Measurements from ENCODE around the gene COL11A1.
A peak's percentile ranks its signal among the peaks of the same experiment; 100 is the strongest.
"Not testable (repeated sequence)": the region's sequence is repeated elsewhere in the genome, so short reads cannot be mapped to it uniquely, and the experiment has no call there.

Gene COL11A1

GRCh38 chr1:103108376-103109150 is at the start of gene COL11A1:
Gene COL11A1, minus strand, starts transcription at chr1:103108522. Its CDS starts 344 bp downstream, at chr1:103108178.
- DNase-seq = no peak

GRCh38 chr1:103156966-103157365 is 48.6 kb upstream of the COL11A1 start:
- no peak for DNase-seq

- no peak for DNase-seq
Measured at GRCh38 chr1:103146166-103146565, 37.8 kb upstream of the COL11A1 start.

GRCh38 chr1:103145449-103145848 is 37.1 kb upstream of the COL11A1 start:
- DNase-seq = no peak

GRCh38 chr1:103144681-103145080 is 36.4 kb upstream of the COL11A1 start:
- DNase-seq = no peak

DNA sequence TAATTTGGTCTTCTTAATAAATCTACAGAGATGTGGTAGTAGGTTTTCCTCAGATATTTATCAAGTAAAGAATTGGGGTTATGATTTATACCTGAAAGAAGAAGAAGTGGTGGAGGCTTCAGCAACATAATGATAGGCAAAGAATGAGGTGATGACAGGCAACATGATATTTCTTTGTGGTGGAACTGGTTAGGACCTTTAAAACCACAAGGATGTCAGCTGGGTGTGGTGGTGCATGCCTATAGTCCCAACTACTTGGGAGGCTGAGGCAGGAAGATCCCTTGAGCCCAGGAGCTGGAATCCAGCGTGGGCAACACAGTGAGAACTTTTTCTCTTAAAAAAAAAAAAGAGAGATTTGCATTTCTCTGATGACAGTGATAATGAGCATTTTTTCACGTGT is 34.1 kb upstream of the COL11A1 start:
- DNase-seq = no peak

GRCh38 chr1:103129796-103130195 is 21.5 kb upstream of the COL11A1 start:
- DNase-seq = no peak

DNA sequence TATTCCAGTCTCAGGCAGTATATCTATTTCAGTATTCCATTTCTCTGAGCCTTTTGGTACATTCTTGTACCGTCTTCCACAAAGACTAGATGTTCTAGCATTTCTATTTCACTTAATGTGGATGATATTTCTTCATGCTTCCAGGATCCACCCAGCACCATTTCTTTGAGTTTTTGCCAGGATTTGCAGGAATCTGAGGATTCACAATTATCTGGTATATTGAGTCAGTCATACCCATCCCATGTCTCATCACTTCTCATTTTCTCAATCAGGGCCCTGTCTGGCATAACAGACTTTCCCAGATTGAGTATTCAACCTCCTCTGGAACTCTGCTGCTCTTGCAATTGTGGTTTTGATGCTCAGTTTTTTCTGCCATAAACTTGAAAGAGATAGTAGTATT is 20.9 kb upstream of the COL11A1 start:
- DNase-seq = no peak

GRCh38 chr1:103128256-103128655 is 19.9 kb upstream of the COL11A1 start:
- not testable (repeated sequence) for DNase-seq

- no peak for DNase-seq
Measured at GRCh38 chr1:103125219-103125618, 16.9 kb upstream of the COL11A1 start.

- DNase-seq = no peak
Measured at GRCh38 chr1:103122983-103123720, 14.8 kb upstream of the COL11A1 start.

- no peak for DNase-seq
Measured at GRCh38 chr1:103120981-103121380, 12.7 kb upstream of the COL11A1 start.

DNA sequence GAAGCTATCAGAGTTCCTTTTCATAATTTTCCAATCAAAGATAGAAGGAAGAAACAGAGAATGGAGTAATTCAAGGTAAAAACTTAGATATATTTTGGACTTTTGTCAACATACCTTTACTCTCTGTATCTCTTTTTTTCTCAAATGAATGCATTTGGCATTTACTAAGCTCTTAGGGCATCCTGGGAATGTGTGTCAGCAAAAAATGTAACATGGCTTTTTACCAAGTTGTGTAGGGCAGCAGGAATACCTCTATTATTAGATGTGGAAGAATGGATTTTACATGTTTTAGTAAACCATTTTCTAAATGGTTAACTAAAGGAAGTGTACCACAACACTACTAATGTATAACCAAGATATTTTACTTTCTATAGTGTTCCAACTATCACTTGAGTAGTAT is 4.2 kb upstream of the COL11A1 start:
- DNase-seq = no peak

GRCh38 chr1:103111926-103112325 is 3.6 kb upstream of the COL11A1 start:
- DNase-seq = no peak

GRCh38 chr1:103110701-103111100 is 2.4 kb upstream of the COL11A1 start:
- DNase-seq = no peak

- no peak for DNase-seq
Measured at GRCh38 chr1:103109311-103109920, 1.1 kb upstream of the COL11A1 start.

DNA sequence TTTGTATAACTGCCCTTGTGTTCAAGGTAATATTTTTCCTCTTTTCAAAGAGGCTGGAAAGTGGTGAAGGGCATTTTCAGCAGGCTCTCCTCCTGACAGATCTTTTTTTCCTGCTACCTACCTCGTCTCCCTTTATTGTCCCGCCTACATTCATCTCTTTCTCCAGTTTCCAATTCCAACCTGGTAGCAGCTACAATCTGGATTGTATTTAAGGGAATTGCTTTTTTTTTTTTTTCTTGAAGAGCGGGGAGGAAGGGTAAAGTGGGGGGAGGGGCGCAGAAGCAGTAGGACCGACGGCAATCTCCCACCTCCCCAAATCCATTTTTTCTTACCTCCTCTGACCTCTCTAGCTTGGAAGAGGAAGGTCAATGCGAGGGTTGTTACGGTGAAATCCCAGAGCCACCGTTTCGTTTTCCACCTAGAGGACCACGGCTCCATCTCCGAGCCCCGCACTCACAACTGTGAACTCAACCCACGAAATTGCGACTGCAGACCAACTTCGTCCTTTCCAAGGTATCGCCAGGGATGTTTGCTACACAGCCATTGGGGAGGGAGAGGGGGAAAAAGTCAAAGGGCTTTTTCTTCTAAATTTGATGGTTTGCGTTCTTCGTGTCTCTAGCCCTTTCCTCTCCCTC is 464 bp downstream of the COL11A1 start:
- no peak for DNase-seq

DNA sequence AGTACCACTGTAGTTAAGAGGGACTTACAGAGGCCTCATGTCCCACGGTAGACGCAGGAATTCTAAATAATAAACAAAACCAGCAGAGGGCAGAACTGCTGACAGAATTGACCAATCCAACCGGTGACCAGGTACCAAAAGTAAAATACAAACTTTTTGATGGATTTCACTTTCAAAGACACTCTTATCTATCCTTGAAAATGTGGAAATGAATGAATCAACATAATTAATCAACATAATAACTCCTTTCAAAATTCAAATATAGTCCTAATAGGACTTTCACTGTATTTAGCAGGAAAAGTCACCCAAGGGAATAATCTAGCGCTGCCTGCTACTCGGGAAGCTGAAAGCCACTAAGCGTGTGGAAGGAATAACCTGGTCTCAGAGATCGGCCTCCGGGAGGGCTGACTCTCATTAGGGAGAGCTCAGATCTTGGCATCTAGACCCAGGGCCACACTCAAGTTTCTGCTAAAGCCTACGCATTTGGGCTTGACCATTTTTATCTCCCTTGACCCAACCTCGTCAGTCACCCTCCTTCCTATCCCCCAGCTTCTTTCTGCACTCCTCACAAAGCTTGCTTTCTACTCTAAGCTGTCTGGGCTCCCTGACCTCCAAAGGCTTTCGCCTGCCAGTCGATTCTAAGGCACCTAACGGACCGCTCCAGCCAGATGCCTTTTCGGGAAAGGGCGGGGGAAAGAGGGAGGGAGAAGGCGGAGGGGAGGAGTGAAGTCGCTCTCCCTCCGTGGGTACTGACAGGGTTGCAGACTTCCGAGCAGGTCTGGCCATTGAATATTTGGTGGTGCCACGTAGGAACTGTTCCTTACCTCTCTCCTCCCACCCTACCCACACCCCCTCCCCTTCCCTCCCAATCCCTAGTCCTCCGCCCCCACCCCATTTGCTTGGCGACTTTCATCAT is 1.6 kb downstream of the COL11A1 start:
- DNase-seq = peak; percentile 28

DNA sequence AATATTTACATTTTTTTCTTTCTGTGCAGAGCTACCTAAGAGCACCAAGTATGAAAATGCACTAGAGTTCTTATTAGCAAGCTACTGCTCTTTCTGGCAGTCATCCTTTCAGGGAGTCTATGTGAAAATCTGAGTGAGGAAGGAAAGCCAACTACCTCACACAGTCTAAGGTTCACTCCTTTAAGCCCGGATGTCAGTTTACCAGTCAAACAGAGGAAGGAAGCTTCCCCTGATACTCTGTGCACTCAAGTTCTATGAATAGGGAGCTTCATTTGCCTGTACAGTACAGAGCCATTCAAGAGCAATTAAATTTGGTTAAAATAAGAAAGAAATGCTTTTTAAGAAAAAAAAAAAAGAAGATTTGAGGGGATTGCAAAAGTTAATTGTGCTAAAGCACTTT is 6.9 kb downstream of the COL11A1 start:
- DNase-seq = no peak

GRCh38 chr1:103089221-103089620 is 19.1 kb downstream of the COL11A1 start:
- DNase-seq = no peak

GRCh38 chr1:103087256-103087655 is 21.1 kb downstream of the COL11A1 start:
- no peak for DNase-seq

DNA sequence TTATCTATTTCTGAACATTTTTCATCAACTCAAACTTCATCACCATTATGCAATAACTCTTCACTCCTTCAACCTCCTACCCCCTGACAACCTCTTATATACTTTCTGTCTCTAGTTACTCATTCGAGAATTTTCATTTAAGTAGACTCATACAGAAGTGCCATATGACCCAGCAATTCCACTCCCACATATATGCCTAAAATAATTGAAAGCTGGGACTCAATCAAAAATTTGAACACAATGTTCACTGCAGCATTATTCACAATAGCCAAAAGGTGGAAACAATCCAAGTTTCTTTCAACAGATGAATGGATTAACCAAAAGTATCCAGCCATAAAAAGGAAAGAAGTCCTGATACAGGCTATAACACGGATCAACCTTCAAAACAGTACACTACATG is 24.1 kb downstream of the COL11A1 start:
- no peak for DNase-seq

Data from activated CD4-positive, alpha-beta T cell treated with anti-CD3 and anti-CD28 coated beads, Interleukin-10, Interleukin-2, amounts not matched to agents 100 ng/mL and 50 ng/mL, durations not matched to agents 16 hours and 8 hours (primary cell).